HUES48 (cell line): ENCODE results near the gene ZNF474.

Source experiments
- H3K27ac ChIP-seq: one replicate; pipeline ENCODE4 v1.7.0; 2013; ENCODE audit warnings: low read depth, low read length, inconsistent platforms
- H3K27me3 ChIP-seq: 2 replicates; pipeline ENCODE4 v1.6.1; 2013; ENCODE audit warnings: mild to moderate bottlenecking, low read length; ENCODE audit not compliant: control insufficient read depth, insufficient read depth
- H3K36me3 ChIP-seq: 2 replicates; pipeline ENCODE4 v1.6.1; 2013; ENCODE audit warnings: low read length; ENCODE audit not compliant: control insufficient read depth, insufficient read depth
- H3K4me1 ChIP-seq: 2 replicates; pipeline ENCODE4 v1.6.1; 2013; ENCODE audit warnings: mild to moderate bottlenecking, low read length; ENCODE audit not compliant: control insufficient read depth, insufficient read depth
- H3K4me3 ChIP-seq: 2 replicates; pipeline ENCODE4 v1.5.1; 2013; ENCODE audit warnings: mild to moderate bottlenecking, low read depth, low read length
- H3K9ac ChIP-seq: 2 replicates; pipeline ENCODE4 v1.6.1; 2013; ENCODE audit warnings: mild to moderate bottlenecking, low read depth, low read length, moderate library complexity
- H3K9me3 ChIP-seq: 2 replicates; pipeline ENCODE4 v1.6.1; 2013; ENCODE audit warnings: low read length; ENCODE audit not compliant: control insufficient read depth, insufficient read depth

ZNF474 gene

GRCh38 chr5:122183098-122183787 lies 53.9 kb downstream of the ZNF474 start:
- H3K36me3 ChIP-seq: no peaks in the 10 kb centered on the region
- H3K4me3 ChIP-seq: no peak overlapping the region
- H3K27ac ChIP-seq: peak overlapping the region; percentile 49
- H3K9ac ChIP-seq: no peak overlapping the region
- H3K27me3 ChIP-seq: no peaks in the 10 kb centered on the region
- H3K4me1 ChIP-seq: peaks cover 28% of the 10 kb centered on the region
- no peaks in the 10 kb centered on the region for H3K9me3 ChIP-seq

- no peaks in the 10 kb centered on the region for H3K9me3 ChIP-seq
- no peaks in the 10 kb centered on the region for H3K27me3 ChIP-seq
- peaks cover 28% of the 10 kb centered on the region for H3K4me1 ChIP-seq
- H3K27ac ChIP-seq: no peak overlapping the region
- H3K4me3 ChIP-seq: no peak overlapping the region
- H3K9ac ChIP-seq: no peak overlapping the region
- no peaks in the 10 kb centered on the region for H3K36me3 ChIP-seq
Observed at GRCh38 chr5:122183788-122184170, 54.4 kb downstream of the ZNF474 start.

- H3K27me3 ChIP-seq: no peaks in the 10 kb centered on the region
- no peaks in the 10 kb centered on the region for H3K36me3 ChIP-seq
- H3K4me3 ChIP-seq: no peak overlapping the region
- no peak overlapping the region for H3K9ac ChIP-seq
- no peaks in the 10 kb centered on the region for H3K9me3 ChIP-seq
- peaks cover 28% of the 10 kb centered on the region for H3K4me1 ChIP-seq
- H3K27ac ChIP-seq: no peak overlapping the region
Observed at GRCh38 chr5:122184676-122185255, 55.4 kb downstream of the ZNF474 start.

- Histone ChIP-seq H3K27ac (no peak overlapping the region), H3K4me3 (no peak overlapping the region), H3K9ac (no peak overlapping the region), H3K27me3 (no peaks in the 10 kb centered on the region), H3K9me3 (no peaks in the 10 kb centered on the region), H3K36me3 (no peaks in the 10 kb centered on the region), H3K4me1 (peaks cover 13% of the 10 kb centered on the region)
Observed at GRCh38 chr5:122187426-122187825, 58.1 kb downstream of the ZNF474 start.

- Histone ChIP-seq H3K4me3 (no peak overlapping the region), H3K9me3 (no peaks in the 10 kb centered on the region), H3K4me1 (no peaks in the 10 kb centered on the region), H3K36me3 (no peaks in the 10 kb centered on the region), H3K27me3 (no peaks in the 10 kb centered on the region), H3K27ac (no peak overlapping the region), H3K9ac (no peak overlapping the region)
Observed at GRCh38 chr5:122190156-122190555, 60.8 kb downstream of the ZNF474 start.

GRCh38 chr5:122192497-122193496 lies 63.5 kb downstream of the ZNF474 start:
- Histone ChIP-seq H3K4me3 (no peak overlapping the region), H3K9me3 (no peaks in the 10 kb centered on the region), H3K27ac (no peak overlapping the region), H3K9ac (no peak overlapping the region), H3K4me1 (0 out of 2 replicates have a peak, but pooled peaks cover 3% of the 10 kb centered on the region), H3K27me3 (no peaks in the 10 kb centered on the region), H3K36me3 (no peaks in the 10 kb centered on the region)

GRCh38 chr5:122195802-122196394 lies 66.6 kb downstream of the ZNF474 start:
- Histone ChIP-seq H3K4me1 (0 out of 2 replicates have a peak, but pooled peaks cover 3% of the 10 kb centered on the region), H3K27me3 (no peaks in the 10 kb centered on the region), H3K27ac (no peak overlapping the region), H3K36me3 (no peaks in the 10 kb centered on the region), H3K4me3 (no peak overlapping the region), H3K9me3 (no peaks in the 10 kb centered on the region), H3K9ac (no peak overlapping the region)

- no peaks in the 10 kb centered on the region for H3K27me3 ChIP-seq
- no peaks in the 10 kb centered on the region for H3K9me3 ChIP-seq
- H3K4me3 ChIP-seq: no peak overlapping the region
- no peak overlapping the region for H3K27ac ChIP-seq
- H3K4me1 ChIP-seq: 0 out of 2 replicates have a peak, but pooled peaks cover 3% of the 10 kb centered on the region
- H3K9ac ChIP-seq: no peak overlapping the region
- H3K36me3 ChIP-seq: no peaks in the 10 kb centered on the region
Observed at GRCh38 chr5:122199146-122199545, 69.8 kb downstream of the ZNF474 start.

- no peak overlapping the region for H3K4me3 ChIP-seq
- no peaks in the 10 kb centered on the region for H3K36me3 ChIP-seq
- H3K27me3 ChIP-seq: no peaks in the 10 kb centered on the region
- H3K9me3 ChIP-seq: no peaks in the 10 kb centered on the region
- 0 out of 2 replicates have a peak, but pooled peaks cover 2% of the 10 kb centered on the region for H3K4me1 ChIP-seq
- H3K27ac ChIP-seq: no peak overlapping the region
- no peak overlapping the region for H3K9ac ChIP-seq
Observed at GRCh38 chr5:122200450-122200849, 71.1 kb downstream of the ZNF474 start.

- H3K4me3 ChIP-seq: no peak overlapping the region
- no peaks in the 10 kb centered on the region for H3K9me3 ChIP-seq
- H3K36me3 ChIP-seq: no peaks in the 10 kb centered on the region
- H3K27me3 ChIP-seq: no peaks in the 10 kb centered on the region
- H3K4me1 ChIP-seq: no peaks in the 10 kb centered on the region
- H3K9ac ChIP-seq: no peak overlapping the region
- H3K27ac ChIP-seq: no peak overlapping the region
Observed at GRCh38 chr5:122200865-122201264, 71.5 kb downstream of the ZNF474 start.
